ENCODE measurements around the gene MCL1.

GRCh38 chr1:150552128-150552910, 27.1 kb downstream of the MCL1 start:
- TF ChIP-seq, protein P1, sequence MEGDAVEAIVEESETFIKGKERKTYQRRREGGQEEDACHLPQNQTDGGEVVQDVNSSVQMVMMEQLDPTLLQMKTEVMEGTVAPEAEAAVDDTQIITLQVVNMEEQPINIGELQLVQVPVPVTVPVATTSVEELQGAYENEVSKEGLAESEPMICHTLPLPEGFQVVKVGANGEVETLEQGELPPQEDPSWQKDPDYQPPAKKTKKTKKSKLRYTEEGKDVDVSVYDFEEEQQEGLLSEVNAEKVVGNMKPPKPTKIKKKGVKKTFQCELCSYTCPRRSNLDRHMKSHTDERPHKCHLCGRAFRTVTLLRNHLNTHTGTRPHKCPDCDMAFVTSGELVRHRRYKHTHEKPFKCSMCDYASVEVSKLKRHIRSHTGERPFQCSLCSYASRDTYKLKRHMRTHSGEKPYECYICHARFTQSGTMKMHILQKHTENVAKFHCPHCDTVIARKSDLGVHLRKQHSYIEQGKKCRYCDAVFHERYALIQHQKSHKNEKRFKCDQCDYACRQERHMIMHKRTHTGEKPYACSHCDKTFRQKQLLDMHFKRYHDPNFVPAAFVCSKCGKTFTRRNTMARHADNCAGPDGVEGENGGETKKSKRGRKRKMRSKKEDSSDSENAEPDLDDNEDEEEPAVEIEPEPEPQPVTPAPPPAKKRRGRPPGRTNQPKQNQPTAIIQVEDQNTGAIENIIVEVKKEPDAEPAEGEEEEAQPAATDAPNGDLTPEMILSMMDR (CRISPR knock-in tag; IDR thresholded peaks at IDR 0.05): 0 out of 2 replicates have a peak, but pooled peaks have one; percentile 22
- no peak for TF ChIP-seq SMARCE1 (IDR thresholded peaks at IDR 0.05; ENCODE audit: borderline replicate concordance)
- no peak; the same call in 1 of the 2 replicates for TF ChIP-seq HMG20B (CRISPR knock-in tag; conservative IDR thresholded peaks at IDR 0.05)
- no peak for TF ChIP-seq ZNF7 (CRISPR knock-in tag; IDR thresholded peaks at IDR 0.05)
- TF ChIP-seq, protein P2, sequence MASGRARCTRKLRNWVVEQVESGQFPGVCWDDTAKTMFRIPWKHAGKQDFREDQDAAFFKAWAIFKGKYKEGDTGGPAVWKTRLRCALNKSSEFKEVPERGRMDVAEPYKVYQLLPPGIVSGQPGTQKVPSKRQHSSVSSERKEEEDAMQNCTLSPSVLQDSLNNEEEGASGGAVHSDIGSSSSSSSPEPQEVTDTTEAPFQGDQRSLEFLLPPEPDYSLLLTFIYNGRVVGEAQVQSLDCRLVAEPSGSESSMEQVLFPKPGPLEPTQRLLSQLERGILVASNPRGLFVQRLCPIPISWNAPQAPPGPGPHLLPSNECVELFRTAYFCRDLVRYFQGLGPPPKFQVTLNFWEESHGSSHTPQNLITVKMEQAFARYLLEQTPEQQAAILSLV (CRISPR knock-in tag; IDR thresholded peaks at IDR 0.05; ENCODE audit: borderline replicate concordance): 0 out of 2 replicates have a peak, but pooled peaks have one; percentile 59
- TF ChIP-seq SPEN (CRISPR knock-in tag; IDR thresholded peaks at IDR 0.05; ENCODE audit: low read depth): peak; percentile 68; the same call in 1 of the 2 replicates
- TF ChIP-seq SIN3A (IDR thresholded peaks at IDR 0.05; ENCODE audit: borderline replicate concordance, low read depth, low read length): peak; percentile 28; the same call in 1 of the 2 replicates
- TF ChIP-seq, protein P3, sequence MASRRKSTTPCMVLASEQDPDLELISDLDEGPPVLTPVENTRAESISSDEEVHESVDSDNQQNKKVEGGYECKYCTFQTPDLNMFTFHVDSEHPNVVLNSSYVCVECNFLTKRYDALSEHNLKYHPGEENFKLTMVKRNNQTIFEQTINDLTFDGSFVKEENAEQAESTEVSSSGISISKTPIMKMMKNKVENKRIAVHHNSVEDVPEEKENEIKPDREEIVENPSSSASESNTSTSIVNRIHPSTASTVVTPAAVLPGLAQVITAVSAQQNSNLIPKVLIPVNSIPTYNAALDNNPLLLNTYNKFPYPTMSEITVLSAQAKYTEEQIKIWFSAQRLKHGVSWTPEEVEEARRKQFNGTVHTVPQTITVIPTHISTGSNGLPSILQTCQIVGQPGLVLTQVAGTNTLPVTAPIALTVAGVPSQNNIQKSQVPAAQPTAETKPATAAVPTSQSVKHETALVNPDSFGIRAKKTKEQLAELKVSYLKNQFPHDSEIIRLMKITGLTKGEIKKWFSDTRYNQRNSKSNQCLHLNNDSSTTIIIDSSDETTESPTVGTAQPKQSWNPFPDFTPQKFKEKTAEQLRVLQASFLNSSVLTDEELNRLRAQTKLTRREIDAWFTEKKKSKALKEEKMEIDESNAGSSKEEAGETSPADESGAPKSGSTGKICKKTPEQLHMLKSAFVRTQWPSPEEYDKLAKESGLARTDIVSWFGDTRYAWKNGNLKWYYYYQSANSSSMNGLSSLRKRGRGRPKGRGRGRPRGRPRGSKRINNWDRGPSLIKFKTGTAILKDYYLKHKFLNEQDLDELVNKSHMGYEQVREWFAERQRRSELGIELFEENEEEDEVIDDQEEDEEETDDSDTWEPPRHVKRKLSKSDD (CRISPR knock-in tag; IDR thresholded peaks at IDR 0.05; ENCODE audit: low read depth): 0 out of 2 replicates have a peak, but pooled peaks have one; percentile 31
- no peak for TF ChIP-seq ZC3H4 (CRISPR knock-in tag; IDR thresholded peaks at IDR 0.05; ENCODE audit: borderline replicate concordance)
- TF ChIP-seq, protein P4, sequence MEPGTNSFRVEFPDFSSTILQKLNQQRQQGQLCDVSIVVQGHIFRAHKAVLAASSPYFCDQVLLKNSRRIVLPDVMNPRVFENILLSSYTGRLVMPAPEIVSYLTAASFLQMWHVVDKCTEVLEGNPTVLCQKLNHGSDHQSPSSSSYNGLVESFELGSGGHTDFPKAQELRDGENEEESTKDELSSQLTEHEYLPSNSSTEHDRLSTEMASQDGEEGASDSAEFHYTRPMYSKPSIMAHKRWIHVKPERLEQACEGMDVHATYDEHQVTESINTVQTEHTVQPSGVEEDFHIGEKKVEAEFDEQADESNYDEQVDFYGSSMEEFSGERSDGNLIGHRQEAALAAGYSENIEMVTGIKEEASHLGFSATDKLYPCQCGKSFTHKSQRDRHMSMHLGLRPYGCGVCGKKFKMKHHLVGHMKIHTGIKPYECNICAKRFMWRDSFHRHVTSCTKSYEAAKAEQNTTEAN (CRISPR knock-in tag; conservative IDR thresholded peaks at IDR 0.05): no peak
